ENCODE results near the gene PGLYRP4.

- no peak for TF ChIP-seq CTCF (conservative IDR thresholded peaks at IDR 0.05; ENCODE audit: low read length)
- TF ChIP-seq EZH2phosphoT487 (IDR thresholded peaks at IDR 0.05; ENCODE audit: borderline replicate concordance, low read depth, low read length), result no peak
Observed at GRCh38 chr1:153387001-153387400, 38.4 kb upstream of the PGLYRP4 start.
